NCI-H748 treated with DMSO at 0.1 percent for 48 hours (cell line): ENCODE data around the gene ANKK1.

ENCODE experiments used
- DNase-seq: peaks from one replicate; lab custom pipeline; 2025; lab: John Stamatoyannopoulos, UW

ANKK1 gene, protein sequence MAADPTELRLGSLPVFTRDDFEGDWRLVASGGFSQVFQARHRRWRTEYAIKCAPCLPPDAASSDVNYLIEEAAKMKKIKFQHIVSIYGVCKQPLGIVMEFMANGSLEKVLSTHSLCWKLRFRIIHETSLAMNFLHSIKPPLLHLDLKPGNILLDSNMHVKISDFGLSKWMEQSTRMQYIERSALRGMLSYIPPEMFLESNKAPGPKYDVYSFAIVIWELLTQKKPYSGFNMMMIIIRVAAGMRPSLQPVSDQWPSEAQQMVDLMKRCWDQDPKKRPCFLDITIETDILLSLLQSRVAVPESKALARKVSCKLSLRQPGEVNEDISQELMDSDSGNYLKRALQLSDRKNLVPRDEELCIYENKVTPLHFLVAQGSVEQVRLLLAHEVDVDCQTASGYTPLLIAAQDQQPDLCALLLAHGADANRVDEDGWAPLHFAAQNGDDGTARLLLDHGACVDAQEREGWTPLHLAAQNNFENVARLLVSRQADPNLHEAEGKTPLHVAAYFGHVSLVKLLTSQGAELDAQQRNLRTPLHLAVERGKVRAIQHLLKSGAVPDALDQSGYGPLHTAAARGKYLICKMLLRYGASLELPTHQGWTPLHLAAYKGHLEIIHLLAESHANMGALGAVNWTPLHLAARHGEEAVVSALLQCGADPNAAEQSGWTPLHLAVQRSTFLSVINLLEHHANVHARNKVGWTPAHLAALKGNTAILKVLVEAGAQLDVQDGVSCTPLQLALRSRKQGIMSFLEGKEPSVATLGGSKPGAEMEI

DNA sequence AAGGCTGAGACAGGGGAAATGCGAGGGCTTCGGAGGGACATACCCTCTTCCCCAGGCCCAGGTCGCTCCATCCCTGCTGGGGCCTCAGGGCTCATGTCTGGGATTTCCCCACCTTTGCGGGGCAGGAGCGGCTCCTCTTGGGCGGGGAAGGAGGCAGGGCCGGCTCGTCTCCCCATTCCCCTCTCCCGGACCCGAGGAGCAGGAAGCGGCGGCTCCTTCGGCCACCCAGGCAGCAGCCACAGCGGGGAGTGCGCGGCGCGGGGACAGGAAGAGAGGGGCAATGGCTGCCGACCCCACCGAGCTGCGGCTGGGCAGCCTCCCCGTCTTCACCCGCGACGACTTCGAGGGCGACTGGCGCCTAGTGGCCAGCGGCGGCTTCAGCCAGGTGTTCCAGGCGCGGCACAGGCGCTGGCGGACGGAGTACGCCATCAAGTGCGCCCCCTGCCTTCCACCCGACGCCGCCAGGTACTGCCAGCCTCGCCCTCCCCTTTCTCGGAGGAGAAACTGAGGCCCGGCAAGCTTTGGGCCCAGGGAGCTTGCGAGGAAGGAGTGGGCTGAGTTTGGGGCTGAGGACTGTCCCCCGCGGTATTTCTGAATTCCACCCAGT is at the start of gene ANKK1:
Gene ANKK1, plus strand, starts transcription at position 175 of the 607 bp plus-strand sequence. Its CDS starts 106 bp downstream, at position 281.
- no peak for DNase-seq

DNA sequence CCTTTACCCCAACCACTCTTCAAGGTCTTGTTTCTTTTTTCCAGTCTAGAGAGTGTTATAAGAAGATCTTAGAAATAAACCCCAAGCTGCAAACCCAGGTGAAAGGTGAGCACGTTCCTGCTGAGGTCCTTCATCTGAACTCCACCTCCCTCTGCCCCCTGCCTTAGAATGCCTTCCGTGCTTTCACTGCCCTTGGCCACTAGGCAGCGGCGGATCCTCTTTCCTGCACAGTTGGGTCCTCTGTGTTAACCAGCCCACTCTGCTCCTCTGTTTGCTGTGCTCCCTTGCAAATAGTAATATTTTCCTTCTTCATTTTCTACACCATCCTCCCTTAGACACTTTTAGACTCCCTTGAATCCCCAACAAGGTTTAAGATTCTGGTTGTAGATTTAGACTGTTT is 48.8 kb upstream of the ANKK1 start:
- DNase-seq = no peak

DNA sequence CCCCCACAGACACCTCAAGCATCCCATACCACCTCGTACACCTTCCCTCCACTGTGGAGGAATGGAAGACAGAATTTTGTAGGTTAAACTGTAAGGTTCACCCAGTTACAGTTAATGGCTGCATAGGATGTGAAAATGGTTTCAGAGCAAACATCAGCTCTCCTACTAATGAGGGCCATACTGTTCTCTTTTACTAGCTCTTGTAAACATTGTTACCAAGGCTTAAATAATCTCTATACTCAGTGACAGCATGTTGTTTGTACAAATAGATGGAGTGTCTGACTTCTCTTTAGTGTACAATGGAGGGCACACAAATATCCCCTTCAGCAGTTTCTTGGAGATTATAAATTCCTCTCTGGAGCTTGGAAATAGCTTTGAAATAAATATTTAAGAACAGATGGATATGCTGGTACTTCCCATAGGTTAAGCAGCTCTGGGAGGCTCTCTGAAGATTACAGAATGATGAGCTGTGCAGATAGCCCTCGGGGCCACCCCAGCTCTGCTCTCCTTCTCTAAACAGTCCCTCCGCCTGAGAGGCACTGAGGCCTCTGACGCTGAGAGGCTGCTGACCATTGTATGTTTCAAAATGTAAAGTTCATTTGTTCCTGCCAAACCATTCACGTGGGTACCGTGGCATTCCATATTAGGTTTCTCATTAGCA is 47.5 kb upstream of the ANKK1 start:
- DNase-seq = no peak

DNA sequence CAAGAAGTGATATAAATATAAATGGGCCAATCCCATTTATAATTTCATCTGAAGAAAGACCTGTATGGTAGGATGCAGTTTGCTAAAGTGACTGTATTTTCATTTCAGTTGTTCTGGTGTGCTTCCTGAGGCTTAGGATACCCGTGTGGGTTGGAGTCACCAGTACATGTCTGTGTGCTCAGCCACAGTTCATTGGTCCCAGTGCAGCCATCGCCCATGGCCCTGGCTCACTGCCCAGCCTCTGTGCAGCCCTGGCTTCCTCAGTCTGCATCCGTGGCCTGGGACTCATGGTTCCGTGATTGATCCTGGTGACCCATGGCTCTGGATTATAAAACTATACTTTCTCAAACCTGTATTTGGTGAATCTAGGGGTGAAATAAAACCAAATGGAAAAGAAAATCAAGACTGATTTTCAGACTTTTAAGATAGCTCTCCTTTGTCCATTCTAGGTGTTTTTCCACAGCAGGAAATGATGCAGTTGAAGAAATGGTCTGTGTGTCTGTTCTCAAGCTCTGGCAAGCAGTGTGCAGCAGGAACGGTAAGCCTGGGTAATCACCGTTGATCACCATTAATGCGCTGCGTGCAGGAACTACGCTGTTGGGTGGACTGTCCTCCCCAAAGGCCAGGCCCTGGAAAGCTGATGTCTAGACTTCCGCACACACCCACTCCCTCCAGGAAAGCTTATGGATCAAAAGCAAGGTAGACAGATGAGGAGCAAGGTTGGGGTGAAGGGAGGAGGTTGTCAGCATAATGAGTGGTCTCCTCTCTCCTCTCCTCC is 46.0 kb upstream of the ANKK1 start:
- DNase-seq = no peak

DNA sequence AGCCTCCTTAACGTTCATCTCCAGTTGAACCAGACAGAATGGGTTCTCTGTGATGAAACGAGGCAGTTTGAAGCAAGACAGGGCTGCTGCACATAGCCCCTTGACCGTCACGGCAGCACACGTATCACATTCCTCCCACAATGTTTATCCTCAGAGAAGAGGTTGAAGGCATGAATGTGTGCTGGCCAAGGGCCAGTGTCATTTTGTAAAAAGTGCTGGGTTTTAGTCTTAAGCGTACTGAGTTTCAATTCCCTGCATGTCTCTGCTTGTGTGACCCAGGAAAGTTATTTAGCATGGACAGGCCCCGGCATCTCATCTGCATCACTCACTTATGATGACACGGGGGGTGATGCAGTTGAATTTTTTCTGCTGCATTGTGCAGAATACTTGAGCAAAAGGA is 41.6 kb upstream of the ANKK1 start:
- DNase-seq = no peak

DNA sequence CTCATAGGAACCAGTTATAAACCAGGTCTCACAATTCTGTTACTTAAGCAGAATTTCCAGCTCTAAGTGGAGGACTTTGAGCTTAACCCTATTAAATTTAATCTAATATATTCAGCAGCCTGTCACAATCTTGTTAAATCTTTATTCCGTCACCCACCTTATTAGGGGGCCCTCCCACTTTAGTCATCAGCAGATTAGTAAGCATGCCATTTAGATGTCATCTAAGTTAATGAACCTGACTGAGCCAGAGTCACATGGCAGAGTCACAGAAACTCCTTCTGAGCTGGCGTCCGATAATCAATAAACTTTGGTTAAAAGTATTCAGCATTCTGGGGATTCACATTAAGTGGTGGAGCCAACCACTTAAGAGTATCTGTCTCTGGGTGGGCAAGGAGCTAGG is 38.1 kb upstream of the ANKK1 start:
- DNase-seq = no peak

DNA sequence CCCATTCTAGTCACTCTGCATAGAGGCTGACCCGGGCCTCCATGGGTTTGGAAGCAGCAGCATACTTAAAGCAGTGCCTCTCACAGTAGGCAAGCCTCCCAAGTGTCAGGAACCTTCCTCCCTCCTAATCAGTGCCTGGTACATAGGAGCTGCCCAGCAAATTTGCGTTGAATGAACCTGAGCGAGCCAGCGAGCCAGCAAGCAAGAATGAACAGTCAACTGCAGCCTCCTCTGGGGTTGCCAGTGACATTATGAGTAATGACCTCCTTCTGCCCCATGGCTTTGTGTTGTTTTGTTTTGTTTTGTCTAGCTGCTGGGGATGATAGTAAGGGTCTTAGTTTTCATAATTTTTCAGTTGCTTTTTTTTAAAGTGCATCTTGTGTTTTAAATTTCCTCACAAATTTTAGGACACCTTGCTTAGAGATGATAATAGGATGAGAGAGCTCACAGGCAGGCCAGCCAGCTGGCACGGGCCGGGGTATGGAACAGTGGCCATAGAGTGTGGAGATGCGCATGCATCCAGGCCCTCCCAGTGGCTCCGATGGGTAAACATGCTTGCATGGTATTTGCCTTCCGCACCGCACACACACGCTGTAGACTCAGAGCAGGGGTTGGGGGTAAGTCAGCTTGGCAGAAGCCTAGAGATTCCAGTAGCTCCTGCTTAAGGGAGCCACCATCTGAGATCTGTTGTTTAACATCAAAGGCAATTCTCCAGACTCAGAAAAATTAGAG is 37.1 kb upstream of the ANKK1 start:
- DNase-seq = no peak

DNA sequence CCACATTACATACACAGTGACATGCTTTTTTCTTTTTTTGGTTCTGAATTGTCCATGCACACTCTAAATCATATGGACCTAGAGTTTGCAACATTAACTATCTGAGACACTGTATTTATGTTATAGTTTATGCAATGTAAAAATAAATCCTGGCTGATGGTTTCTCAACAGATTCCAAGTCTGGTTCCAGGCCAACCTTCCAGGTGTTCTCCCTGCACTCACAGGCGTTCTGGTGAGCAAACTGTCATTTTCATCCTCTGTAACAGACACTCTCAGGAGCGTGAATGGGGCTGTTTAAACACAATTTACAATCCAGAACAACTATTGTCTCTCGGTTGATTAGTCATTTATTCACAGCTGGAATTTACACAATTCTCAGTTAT is 36.5 kb upstream of the ANKK1 start:
- no peak for DNase-seq

DNA sequence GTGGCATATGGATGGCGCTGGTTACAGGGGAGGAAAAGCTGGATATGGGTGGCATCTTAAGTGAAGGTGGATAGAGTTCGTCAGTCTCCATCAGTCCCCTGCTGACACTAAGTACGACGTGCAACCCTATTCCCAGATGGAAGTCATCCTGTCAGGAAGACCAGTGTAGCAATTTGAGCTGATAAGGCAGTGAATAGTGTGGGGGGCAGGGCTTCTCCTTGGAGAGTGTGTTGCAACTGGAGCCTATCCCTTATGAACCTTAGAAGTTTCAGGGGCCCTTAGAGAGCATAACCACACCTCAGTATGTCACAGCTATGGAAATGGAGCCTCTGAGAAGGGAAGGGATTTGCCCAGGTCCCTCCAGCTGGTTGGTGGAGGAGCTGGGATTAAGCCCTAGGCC is 36.1 kb upstream of the ANKK1 start:
- no peak for DNase-seq

DNA sequence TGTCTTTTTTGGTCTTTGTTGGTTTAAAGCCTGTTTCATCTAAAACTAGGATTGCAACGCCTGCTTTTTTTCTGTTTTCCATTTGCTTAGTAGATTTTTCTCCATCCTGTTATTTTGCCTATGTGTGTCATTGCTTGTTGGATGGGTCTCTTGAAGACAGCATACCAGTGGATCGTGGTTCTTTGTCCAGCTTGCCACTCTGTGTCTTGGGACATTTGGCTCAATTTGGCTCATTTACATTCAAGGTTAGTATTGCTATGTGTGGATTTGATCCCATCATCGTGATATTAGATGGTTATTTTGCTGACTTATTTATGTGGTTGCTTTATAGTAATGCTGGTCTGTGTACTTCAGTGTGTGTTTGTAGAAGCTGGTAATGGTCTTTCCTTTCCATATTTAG is 31.4 kb upstream of the ANKK1 start:
- no peak for DNase-seq

DNA sequence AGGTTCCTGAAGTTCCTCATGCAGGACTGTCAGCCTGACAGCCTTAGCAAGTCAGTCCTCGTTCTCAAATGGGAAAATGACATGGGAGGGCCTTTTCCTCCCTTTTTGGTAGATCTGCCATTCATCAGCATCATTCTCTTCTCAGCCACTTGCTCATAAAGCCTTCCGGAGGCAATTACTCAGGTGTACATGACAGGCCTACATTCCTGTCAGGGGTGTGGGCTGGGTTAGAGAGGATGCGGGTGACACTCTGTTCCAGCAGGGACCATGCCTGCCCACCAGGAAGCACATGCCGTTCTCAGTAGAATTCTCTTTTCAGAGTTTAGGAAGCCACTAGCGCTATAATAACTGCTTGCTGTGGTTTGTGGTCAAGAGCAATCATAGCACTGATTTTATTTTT is 24.2 kb upstream of the ANKK1 start:
- DNase-seq = no peak

DNA sequence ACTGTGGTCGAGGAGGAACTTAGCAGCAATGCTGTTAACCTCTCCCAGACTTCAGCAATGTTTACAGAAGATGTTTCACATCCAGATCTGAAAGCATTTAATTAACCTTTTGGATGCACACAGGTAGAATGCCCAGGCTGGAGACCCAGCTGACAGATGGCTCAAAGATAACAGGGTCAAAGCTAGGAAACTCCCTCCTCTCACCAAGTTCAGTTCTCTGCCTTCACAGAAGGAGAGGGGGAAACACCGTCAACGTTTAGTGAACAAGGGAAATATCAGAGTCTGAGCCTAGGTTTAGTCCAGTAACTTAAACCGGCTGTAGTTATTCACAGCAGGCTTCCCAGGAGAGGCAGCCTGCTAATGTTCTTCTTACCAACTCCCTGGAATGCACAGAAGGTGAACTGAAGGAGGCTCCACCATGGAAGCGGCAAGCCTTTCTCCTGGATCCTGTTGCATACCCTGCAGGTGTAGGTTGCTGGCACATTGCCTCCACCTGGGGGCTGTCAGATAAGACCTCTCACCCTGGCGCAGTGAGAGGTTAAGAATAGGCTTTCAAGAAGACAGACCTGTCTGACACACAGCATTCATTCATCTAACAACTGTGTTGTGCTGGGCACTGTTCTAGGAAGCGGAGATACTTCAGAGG is 23.5 kb upstream of the ANKK1 start:
- no peak for DNase-seq

DNA sequence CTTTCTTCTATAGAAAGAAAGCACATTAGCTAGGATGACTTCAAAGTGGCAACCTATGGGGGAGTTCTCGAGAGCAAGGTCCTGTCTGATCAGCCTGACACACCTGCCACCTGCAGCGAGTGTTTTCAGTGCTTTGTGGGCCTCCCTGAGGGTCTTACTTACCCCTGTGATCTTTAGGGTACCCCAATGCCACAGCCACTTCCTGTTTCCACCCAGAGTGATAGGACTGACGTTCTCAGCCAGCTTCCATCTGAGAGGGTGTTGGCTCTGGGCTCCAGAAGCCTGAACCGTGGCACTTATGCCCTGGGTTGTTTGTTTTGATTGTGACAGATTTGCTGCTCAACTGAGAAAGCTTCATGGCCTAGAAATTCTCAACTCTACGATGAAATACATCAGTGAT is 21.7 kb upstream of the ANKK1 start:
- no peak for DNase-seq

DNA sequence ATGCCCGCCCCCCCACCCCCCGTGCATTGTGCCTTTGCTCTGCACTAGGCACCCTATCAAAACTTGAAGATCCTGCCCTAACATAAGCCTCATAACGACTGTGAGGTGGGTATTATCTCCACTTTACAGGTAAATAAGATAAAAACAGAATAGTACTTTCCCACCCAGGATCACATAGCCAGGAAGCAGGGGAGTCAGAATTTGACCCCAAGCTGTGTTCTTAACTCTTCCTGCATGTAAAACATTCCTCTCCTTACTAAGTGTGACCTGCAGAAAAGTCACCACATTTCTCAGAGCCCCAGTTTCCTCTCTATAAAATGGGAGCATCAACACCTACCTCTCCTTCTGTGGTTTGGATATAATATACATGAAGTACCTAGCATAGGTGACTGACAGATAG is 18.2 kb upstream of the ANKK1 start:
- DNase-seq = no peak

DNA sequence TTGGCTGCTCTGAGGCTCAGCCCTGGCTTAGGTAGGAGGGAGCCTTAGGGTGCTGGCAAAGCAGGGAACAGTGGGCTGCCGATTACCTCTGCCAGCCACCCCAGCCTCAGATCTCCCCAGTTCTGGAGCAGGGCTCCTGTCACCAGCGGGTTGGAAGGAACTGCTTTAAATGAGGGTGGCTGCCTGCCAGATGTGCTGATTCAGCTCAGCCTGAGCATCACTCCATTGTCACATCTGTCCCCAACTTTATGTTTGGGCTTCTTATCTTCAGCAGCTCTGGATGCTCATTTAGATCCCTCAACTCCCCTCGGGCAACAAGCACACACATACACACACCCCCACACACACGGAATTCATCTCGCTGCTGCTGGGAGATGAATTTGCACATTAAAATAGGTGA is 16.9 kb upstream of the ANKK1 start:
- no peak for DNase-seq

DNA sequence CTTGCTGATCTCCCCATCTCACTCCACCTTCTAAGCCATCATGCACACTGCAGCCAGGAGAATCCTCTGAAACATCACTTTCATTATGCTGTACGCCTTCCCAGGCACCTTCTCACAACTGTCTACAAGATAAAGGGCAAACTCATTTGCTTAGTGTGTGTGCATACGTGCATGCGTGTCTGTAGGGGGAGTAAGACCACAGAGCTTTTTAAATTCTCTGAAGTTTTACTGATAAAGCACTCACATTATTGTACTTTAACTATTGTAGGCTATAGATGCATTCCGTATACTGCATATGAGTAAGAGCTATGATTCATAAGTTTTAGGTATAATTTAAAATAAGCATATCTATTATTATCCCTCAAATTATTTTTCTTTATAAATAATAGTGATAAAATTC is 15.3 kb upstream of the ANKK1 start:
- DNase-seq = no peak

DNA sequence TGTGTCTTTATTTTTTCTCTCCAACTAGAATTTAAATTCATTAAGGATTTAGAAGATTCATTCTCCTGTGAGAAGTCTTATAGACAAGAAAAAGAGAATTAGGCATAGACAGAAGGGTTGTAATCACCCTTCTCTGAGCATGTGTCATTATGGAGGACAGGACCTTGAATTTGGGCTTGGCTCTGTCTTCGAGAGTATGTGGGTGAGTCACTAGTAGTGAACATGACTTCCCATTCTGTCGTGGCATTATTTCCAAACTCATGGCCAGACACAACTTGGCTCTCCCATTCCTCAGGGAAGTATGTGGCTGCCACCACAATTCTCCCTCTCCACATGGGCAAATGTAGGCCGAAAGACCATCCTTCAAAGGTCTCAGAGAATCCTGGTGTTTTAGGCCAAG is 14.3 kb upstream of the ANKK1 start:
- DNase-seq = no peak

DNA sequence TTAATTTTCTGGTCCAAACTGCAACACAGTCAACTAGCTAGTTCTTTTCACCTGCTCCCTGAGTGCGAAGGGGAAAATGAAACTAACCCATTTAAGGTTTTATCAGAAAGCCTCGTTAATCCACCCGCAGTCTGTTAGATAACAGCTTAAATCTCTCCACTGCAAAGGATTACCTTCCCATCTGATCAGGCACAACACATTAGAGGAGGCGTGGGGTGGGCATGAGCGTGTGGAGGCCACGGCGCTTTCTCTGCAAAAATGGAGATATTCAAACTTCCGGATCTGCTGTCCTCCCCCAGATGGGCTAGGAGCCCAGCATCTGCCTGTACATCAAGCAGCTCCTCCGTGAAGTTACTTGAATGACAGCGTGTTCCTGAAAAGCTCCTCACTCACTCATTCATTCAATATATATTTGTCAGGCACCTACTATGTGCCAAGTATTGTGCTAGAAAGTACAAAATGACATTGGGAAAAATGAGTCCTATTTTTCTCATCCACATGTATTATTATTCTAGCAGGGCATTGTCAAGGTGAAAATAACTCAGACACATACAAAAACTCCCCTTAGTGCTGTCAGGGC is 13.5 kb upstream of the ANKK1 start:
- no peak for DNase-seq

DNA sequence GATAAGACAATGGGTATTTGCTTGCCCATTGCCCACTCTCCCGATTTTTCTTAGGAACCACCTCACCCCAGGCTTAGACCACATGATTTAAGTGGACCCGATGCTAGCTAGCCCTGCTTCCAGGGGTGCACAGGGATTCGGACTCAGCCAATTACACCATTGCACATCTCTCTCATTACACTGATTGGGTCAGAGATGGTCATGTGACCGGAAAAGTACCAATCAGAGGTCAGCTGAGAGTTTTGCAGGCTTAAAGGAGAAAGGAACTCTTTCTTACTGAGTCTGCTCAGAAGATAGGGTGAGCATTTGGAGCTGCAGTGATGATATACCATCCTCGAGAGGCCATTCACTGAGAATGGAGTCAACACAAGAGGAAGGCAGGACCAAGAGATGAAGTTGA is 12.2 kb upstream of the ANKK1 start:
- no peak for DNase-seq

DNA sequence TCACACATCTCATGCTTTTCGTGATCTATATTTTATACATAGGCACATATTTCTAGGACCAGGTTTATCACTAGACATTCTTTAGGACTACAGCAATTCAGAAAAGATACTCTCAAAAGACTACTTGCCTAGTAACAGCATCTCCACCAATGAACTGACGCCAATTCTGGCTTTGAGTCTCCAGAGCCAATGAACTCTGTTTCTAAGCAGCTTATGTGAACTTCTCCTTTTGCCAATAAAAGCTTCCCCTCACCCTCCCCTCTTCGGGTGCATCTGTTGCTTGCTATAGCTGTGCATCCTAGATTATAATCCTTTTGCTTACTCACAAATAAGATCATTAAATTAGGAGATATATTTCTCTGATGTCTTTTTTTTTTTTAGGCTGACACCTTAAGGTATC is 11.4 kb upstream of the ANKK1 start:
- no peak for DNase-seq
